ENCODE measurements around the gene LEMD2.
"Not testable (repeated sequence)": the region's sequence is repeated elsewhere in the genome, so short reads cannot be mapped to it uniquely, and the experiment has no call there.

Gene LEMD2

GRCh38 chr6:33833599-33833998 lies 44.7 kb upstream of the LEMD2 start (continued):
- TF ChIP-seq SCRT2 (tag by site-specific recombination; IDR thresholded peaks at IDR 0.05): no peak
- no peak for TF ChIP-seq ZNF214 (tag by site-specific recombination; IDR thresholded peaks at IDR 0.05; ENCODE audit: borderline replicate concordance)
- no peak for TF ChIP-seq ZNF629 (tag by site-specific recombination; IDR thresholded peaks at IDR 0.05)
- TF ChIP-seq OVOL3 (tag by site-specific recombination; IDR thresholded peaks at IDR 0.05): no peak
- no peak for TF ChIP-seq ZBTB20 (tag by site-specific recombination; IDR thresholded peaks at IDR 0.05)
- no peak for TF ChIP-seq KLF16 (tag by site-specific recombination; IDR thresholded peaks at IDR 0.05)
- no peak for TF ChIP-seq ZBTB8A (tag by site-specific recombination; IDR thresholded peaks at IDR 0.05)
- TF ChIP-seq ZSCAN4 (tag by site-specific recombination; IDR thresholded peaks at IDR 0.05): no peak
- TF ChIP-seq ZNF785 (tag by site-specific recombination; IDR thresholded peaks at IDR 0.05): no peak
- TF ChIP-seq PRDM2 (tag by site-specific recombination; IDR thresholded peaks at IDR 0.05; ENCODE audit: borderline replicate concordance): no peak

- H3K4me3 ChIP-seq (ENCODE audit: low read depth, low read length); POLR2A ChIA-PET; H3K36me3 ChIP-seq (ENCODE audit: control insufficient read depth in 2 of 2, insufficient read depth in 1 of 2, low read length in 2 of 2); H3K4me1 ChIP-seq (ENCODE audit: control insufficient read depth, insufficient read depth, low read length); H3K27ac ChIP-seq (ENCODE audit: extremely low read depth, low read depth, low read length); H3K9me3 ChIP-seq (ENCODE audit: control insufficient read depth, insufficient read depth, low read depth, low read length): not testable (repeated sequence)
- CTCF ChIA-PET: interaction anchor here (0.7 kb wide), 1 partner anchor 92 kb away, joined by 4 read pairs; no protein-coding TSS in a partner anchor
Measured at GRCh38 chr6:33832831-33833230, 43.9 kb upstream of the LEMD2 start.

GRCh38 chr6:33831725-33832124 lies 42.8 kb upstream of the LEMD2 start:
- H3K4me3 ChIP-seq (ENCODE audit: low read depth, low read length); H3K36me3 ChIP-seq (ENCODE audit: control insufficient read depth in 2 of 2, insufficient read depth in 1 of 2, low read length in 2 of 2); H3K9me3 ChIP-seq (ENCODE audit: control insufficient read depth, insufficient read depth, low read depth, low read length); H3K4me1 ChIP-seq (ENCODE audit: control insufficient read depth, insufficient read depth, low read length); H3K27ac ChIP-seq (ENCODE audit: extremely low read depth, low read depth, low read length); POLR2A ChIA-PET: not testable (repeated sequence)
- TF ChIP-seq ZNF362 (tag by site-specific recombination; IDR thresholded peaks at IDR 0.05): peak; percentile 68; the same call in 1 of the 2 replicates
- CTCF ChIA-PET: interaction anchor here (1.2 kb wide), 1 partner anchor 8 kb away, joined by 3 read pairs; no protein-coding TSS in a partner anchor

GRCh38 chr6:33830635-33831240 lies 41.8 kb upstream of the LEMD2 start:
- H3K4me1 ChIP-seq (ENCODE audit: control insufficient read depth, insufficient read depth, low read length): no peaks in the 10 kb centered on the region
- ChIA-PET CTCF (interaction anchor here (1.1 to 1.2 kb wide), 2 partner anchors 9 to 24 kb away, joined by 3 read pairs; no protein-coding TSS in a partner anchor), POLR2A (interaction anchor here (1.1 kb wide), 1 partner anchor 43 kb away, joined by 3 read pairs; no protein-coding TSS in a partner anchor)
- TF ChIP-seq ZSCAN23 (tag by site-specific recombination; IDR thresholded peaks at IDR 0.05): no peak
- no peak for TF ChIP-seq FEZF1 (tag by site-specific recombination; IDR thresholded peaks at IDR 0.05)
- no peak for TF ChIP-seq MZF1 (tag by site-specific recombination; IDR thresholded peaks at IDR 0.05; ENCODE audit: borderline replicate concordance)
- no peaks in the 10 kb centered on the region for H3K9me3 ChIP-seq (ENCODE audit: control insufficient read depth, insufficient read depth, low read depth, low read length)
- no peak overlapping the region for H3K27ac ChIP-seq (ENCODE audit: extremely low read depth, low read depth, low read length)
- H3K36me3 ChIP-seq (ENCODE audit: control insufficient read depth in 2 of 2, insufficient read depth in 1 of 2, low read length in 2 of 2): no peaks in the 10 kb centered on the region
- no peak overlapping the region for H3K4me3 ChIP-seq (ENCODE audit: low read depth, low read length)

Data from HEK293 (cell line).